HG03575 (cell line): ENCODE data around the gene EN2.
A peak's percentile ranks its signal among the peaks of the same experiment; 100 is the strongest.

ENCODE experiments used
- ATAC-seq: cut with Tn5 transposase; IDR thresholded peaks from one replicate; pipeline ENCODE4 v1.9.1; 2021; ENCODE audit not compliant: unreplicated experiment, insufficient number of reproducible peaks, low FRiP score; ENCODE audit errors: extremely low read depth

Gene EN2

DNA sequence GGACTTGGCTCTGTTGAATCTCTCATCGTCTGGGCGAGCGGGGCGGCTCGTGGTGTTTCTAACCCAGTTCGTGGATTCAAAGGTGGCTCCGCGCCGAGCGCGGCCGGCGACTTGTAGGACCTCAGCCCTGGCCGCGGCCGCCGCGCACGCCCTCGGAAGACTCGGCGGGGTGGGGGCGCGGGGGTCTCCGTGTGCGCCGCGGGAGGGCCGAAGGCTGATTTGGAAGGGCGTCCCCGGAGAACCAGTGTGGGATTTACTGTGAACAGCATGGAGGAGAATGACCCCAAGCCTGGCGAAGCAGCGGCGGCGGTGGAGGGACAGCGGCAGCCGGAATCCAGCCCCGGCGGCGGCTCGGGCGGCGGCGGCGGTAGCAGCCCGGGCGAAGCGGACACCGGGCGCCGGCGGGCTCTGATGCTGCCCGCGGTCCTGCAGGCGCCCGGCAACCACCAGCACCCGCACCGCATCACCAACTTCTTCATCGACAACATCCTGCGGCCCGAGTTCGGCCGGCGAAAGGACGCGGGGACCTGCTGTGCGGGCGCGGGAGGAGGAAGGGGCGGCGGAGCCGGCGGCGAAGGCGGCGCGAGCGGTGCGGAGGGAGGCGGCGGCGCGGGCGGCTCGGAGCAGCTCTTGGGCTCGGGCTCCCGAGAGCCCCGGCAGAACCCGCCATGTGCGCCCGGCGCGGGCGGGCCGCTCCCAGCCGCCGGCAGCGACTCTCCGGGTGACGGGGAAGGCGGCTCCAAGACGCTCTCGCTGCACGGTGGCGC lies at the start of gene EN2:
EN2 (plus strand) TSS at position 19 of the 767 bp plus-strand sequence; CDS start at position 268, 249 bp downstream.
- no peak for ATAC-seq

DNA sequence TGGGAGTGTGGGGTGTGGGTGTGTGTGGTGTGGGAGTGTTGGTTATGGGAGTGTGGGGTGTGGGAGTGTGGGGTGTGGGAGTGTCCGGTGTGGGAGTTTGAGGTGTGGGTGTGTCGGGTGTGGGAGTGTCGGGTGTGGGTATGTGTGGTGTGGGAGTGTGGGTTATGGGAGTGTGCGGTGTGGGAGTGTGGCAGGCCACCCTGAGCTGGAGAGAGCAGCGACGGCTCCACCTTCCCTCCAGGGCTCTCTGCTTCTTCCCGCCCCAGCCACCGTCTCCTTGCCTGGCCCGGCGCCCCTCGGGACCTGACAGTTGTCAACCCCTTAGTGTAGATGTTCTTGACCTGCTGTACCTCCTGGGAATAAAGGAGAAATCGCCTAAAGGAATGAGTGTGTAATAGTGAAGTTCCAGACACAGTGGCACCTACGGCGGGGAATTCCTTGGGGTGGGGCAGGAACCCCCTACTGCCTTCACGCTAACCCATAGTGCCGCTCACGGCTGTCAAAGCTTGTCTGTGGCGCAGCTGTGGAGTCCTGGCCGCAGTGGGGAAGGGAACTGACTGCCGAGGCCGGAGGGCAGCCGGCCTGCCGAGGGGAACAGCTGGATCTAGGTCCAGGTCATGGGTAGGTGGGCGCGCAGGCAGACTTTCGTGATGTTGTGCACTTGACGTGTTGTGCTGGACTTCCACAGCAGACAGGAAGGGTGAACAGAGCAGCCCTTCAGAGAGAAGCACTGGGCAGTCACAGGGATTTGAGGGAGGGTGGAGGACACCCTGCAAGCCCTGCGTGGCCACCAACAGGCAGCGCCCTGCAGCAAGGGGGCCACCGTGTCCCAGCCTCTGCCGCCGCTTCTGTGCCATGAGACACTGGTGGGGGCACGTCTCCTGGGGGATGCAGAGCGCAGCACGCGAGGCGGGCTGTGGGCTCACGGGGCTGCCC lies 49.0 kb upstream of the EN2 start:
- no peak for ATAC-seq

DNA sequence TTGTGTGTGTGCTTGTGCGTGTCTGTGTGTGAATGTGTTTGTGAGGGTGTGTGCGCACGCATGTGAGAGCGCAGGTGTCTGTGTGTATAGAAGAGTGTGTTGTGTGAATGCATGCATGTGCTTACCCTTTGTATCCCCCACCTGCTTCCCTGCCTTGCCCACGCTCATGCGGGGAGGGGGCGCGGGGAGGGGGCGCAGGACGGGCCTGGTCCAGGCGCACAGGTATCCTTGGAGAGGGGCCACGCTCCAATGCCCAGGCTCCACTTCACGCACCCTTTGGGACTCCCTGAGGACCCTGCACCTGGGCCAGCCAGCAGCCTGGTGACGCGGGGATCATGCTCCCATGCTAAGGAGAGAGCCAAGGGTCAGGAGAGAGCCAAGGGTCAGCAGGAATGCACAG lies 47.9 kb upstream of the EN2 start:
- no peak for ATAC-seq

DNA sequence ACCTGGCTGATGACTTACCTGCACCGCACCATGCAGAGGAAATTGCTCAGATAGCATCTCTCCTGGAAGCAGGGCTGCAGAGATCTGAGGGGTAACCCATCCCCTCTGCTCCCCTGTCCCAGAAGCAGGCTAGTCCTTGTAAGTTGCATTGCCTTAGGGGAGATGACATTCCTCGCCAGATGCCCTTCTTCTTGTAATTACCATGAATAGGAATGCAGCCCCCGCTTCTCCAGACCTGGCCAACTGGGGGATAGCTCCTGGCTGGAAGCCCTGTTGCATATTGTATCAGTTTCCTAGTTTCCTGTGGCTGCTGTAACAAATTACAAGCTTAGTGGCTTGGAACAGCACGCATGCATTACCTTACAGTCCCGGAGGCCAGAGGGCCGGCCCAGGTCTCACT lies 47.5 kb upstream of the EN2 start:
- no peak for ATAC-seq

DNA sequence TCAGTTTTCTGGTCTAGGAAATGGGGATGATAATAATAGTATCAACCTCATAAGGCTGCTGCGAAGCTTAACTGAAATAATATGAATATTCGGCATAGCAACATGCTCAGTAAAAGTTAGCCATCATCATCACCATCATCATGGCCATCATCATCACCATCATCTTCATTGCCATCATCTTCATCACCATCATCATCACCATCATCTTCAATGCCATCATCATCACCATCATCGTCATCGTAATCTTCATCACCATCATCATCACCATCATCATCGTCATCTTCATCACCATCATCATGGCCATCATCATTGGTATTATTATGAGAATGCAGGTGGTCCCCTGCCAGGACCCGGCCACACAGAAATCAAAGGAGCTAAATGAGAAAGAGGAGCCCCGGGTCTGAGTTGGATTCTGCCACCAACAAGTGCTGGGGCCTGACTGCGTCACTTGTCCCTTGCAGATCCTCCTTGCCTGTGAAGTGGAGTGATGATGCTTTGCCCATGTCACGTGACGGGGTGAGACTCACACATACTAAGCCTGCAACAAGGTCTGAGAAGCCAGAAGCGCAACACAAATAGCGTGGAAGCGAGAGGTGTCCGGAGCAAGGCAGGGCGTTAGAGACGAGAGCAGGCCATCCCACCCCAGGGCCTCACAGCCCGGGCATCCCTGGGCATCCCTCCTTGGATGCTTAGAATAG lies 46.1 kb upstream of the EN2 start:
- no peak for ATAC-seq

DNA sequence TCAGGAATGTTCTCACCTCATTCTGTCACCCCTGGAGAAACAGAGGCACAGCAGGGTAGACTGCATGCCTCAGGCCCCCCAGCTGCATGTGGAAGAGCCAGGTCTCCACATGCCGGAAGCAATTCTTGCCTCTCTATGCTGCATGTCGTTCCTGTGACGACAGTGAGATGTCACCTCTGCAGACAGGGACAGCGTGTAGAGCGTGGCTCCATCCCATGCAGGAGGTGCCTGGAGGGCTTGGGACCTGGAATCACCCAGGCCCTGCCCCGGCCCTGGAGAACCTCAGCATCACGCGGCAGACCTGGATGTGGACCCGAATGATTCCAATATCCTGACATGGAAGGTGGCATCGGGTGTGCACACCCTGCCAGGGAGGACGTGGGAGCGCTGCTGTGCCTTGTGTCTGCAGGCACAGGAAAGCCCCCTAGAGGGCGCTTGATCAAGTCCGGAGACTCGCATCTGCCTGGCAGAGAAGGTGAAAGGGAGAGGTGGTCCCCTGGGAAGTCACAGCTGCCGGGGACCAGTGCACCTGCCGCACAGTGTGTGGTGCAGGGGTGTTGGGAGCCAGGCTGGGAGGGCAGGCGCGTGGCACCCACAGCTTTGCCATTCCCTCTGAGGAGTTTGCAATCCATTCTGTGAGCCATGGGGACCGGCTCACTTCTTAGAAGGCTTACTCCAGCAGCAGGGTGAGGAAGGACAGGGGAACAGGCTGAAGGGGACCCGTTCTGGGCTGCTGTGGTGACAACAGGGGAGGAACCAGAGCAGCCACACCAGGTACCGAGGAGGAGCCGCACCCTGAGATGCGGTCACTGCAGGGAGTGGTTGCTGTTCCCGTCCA lies 45.3 kb upstream of the EN2 start:
- ATAC-seq: peak; percentile 53

DNA sequence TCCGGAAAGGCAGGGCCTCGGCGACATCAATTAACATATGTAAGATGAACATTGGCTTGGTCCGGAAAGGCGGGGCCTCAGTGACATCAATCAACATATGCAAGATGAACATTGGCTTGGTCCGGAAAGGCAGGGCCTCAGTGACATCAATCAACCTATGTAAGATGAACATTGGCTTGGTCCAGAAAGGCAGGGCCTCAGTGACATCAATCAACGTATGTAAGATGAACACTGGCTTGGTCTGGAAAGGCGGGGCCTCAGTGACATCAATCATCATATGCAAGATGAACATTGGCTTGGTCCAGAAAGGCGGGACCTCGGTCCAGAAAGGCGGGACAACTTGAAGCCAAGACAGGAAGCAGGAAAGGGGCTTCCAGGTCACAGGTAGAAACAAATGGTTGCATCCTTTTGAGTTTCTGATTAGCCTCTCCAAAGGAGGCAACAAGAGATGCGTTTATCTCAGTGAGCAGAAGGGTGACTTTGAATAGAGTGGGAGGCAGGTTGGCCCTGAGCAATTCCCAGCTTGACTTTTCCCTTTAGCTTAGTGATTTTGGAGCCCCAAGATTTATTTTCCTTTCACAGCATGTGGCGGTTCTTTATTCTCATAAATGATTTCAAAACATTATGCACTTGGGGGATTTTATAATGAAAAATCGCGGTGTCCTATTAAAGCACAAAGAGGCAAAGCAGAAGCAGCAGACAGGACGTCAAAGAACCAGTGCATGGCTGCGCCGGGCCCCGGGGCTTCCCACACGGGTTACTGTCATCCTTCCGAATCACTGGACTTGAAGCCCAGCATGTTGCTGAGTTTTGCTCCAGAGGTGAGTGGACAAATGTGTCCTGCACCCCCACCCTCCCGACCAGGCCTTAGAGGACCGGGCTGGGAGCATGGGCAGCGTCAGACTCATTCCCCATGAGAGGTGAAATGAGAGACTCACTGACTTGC lies 43.1 kb upstream of the EN2 start:
- ATAC-seq: no peak

DNA sequence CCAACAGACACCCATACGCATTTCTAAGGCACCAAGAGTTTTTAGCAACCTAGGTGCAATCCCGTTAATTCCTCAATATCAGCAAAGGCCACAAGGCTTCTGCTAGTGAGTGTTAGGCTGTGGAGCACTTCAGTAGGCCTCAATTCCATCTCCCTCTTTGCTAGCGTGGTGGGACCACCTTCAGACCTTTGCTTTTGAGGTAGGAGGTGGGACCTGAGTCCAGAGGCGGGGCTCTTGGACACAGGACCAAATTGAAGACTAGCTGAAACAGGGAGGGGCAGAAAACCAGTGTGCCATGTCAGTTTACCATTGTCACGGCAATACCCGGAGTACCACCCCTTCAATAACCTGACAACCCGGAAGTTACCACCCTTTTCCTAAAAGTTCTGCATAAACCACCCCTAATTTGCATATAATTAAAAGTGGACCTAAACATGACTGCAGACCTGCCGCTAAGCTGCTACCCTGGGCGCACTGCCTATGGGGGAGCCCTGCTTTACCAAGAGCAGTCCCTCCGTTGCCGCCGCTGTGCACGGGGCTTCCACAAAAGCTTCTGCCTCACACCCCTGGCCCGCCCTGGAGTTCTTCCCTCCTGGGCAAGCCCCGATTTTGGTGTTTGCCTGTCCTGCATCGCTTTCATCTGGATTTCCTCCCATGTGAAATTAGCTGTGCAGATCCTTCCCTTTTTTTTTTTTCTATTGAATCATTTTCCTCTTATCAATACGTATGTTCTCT lies 41.1 kb upstream of the EN2 start:
- no peak for ATAC-seq

DNA sequence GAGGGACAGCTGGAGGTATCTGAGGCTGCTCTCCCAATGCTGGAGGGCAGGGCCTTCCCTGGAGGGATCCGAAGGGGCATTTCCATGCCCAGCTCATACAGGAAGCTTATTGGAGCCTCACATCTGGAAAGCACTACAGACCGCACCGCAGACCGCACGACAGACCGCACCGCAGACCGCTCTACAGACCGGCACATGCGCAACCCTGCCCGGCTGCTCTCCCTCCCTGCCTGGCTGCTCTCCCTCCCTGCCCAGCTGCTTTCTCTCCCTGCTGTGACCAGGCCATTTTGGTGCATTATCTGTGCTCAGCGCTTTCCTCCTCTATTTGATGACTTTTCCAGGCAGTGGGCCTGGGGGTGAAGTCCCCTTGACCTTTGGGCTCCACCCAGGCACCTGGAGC lies 39.6 kb upstream of the EN2 start:
- ATAC-seq: no peak

DNA sequence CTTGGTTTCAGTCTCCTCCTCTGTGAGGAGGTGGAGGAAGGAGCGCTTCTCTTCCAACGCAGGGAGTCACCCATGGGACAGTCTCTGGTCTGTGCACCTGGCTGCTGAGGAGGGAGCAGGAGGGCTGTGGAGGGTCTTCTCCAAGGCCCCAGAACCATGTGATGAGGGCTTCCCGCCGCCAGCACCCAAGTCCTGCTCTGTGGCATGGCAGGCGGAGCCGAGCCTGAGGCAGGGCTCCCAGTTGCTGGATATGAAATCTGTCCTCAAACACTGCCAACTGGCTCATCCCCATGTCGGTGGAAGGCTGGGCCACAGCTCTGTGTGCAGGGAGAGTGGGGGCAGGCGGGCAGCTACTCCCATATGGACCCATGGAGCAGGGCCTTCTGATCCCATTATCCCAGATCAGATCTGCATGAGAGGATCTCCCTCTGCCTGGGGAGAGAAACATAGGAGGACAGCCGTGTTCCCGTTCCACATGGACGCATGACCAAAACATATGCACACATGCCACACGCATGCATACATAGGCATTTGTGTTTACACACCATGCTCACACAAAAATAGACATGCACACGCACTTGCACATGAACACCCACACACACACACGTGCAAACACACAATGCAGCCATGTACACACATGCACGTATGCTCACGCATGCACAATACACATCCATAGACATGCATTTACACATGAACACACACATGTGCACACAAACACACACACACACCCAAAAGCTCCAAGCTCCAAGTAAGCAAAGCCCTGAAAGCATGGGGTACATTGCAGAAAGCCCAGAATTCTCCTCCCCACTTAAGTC lies 38.8 kb upstream of the EN2 start:
- no peak for ATAC-seq

DNA sequence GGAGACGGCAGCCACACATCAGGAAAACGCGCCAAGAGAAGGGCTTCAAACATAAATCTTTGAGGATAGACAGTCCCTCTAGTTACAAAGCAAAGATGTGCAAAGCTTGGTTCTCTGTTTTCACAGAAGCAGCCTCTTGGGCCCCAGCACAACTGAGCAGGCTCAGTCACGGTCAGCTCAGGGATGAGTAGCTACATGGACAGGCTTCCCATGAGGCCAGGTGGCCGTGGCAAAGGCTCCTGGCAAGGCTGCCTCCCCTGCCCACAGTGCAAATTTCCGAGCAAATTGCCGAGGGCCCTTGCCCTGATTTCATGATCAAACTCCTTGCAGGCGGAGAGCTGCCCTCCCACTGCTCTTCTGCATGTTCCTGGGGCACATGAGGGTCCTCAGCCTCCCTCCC lies 37.8 kb upstream of the EN2 start:
- ATAC-seq: no peak

DNA sequence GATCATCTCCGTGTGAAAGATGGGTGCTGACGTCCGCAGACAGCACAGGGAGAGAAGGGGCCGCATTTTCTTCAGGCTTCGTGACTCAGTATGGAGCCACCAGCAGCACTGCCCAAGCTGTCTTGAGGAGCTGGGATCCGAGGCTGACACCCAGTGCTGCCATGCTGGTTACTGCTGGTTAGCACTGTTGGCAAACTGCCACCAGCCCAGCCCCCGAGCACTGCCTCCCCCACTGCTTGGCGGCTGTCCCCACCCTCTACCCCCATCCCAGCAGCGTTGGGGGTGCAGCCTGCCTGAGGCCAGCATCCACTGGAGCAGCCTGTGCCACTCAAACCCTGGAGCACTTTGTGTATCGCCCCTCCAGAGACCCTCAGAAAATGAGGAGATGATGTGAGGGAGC lies 35.8 kb upstream of the EN2 start:
- ATAC-seq: no peak

DNA sequence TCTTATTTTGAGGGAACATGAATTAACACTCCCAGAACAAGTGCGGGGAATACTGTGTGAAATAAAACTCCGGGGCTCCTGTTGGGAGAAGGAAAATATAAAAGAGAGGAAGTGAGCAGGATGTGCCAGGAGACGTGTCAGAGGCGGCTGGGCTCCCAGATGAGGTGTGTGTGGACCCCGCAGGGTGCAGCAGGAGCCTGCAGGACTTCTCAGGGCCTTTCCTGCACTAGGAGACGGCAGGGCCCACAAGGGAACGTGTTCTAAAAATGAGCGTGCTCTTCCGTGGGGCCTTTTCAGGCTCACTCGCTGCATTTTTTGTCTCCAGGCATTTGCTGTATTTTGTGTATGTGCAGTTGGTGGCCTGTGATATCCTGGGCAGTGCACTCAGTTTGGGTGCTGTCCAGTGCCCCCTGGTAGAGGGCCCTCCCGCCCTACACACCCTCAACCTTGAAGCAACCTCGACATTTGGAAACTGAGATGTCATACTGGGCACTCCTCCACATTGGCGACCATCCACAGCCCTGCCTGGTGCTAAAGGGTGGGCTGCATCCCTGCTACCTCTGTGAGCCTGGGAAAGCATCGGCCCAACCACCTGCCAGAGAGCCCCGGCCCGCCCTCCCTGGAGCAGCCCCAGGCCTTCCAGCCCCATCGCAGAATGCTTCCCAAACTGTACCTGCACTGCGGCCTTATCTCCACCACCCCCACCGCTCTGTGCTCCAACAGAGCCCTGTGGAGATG lies 35.2 kb upstream of the EN2 start:
- no peak for ATAC-seq

DNA sequence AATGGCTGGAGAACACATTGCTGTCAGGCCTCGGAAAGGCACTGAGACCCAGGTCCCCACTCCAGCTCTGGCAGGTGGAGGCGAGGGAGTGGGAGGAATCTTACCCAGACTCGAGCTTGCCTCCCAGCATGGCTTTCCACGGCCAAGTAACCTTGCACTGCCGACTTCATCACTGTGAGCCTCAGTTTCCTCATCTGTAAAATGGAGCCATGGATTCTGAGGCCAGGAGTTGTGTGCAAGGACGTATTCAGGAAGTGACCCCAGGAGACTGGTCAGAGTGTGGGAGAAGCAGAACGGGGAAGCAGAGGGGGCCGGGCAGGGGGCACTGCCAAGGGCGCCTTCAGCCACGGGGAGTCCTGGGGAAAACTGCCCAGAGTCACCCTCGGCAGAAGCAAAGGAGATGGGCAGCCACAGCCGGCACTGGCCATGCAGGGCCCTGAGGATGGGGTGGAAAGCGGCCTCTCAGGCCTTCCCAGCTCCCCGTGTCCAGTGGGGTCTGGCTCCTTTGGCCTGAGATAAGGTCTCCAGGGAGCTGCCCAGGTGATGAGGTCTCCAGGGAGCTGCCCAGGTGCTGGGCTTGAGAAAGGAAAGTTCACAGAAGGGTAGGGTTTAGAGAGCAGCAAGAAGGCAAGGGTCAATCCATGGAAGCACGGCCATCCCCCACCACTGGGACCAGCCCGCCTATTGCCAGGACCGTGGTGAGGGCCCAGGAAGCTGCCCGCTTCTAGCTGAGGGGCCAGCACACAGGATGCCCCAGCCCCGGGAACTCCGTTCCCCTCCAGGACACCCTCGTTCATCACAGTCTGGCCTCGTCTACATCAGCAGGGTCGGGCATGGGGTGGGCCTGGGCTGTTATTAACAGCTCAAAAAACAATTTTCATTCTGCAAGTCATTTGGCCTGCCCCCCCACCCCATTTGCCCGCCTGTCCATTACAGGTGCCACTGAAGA lies 34.3 kb upstream of the EN2 start:
- no peak for ATAC-seq
